Parathyroid adenoma (tissue), 2 donors: Measurements from ENCODE around the gene MSI2.

Source experiments
- H2AFZ ChIP-seq: fragments of 300-600 bp; sonication (generic); one replicate; pipeline ENCODE4 v1.7.0; 2017; ENCODE audit warnings: antibody characterized with exemption, mild to moderate bottlenecking
- H3K27ac ChIP-seq: fragments of 300-600 bp; sonication (generic); one replicate; pipeline ENCODE4 v1.7.0; 2017
- H3K27me3 ChIP-seq: fragments of 300-600 bp; sonication (generic); one replicate; pipeline ENCODE4 v1.7.0; 2017; ENCODE audit warnings: low read length; ENCODE audit not compliant: control insufficient read depth, insufficient read depth
- H3K36me3 ChIP-seq: fragments of 300-600 bp; sonication (generic); one replicate; pipeline ENCODE4 v1.7.0; 2017; ENCODE audit warnings: low read length; ENCODE audit not compliant: control insufficient read depth, insufficient read depth
- H3K4me1 ChIP-seq: fragments of 300-600 bp; sonication (generic); one replicate; pipeline ENCODE4 v1.7.0; 2017; ENCODE audit warnings: control low read depth
- H3K4me2 ChIP-seq: fragments of 300-600 bp; sonication (generic); one replicate; pipeline ENCODE4 v1.7.0; 2017; ENCODE audit warnings: low read length
- H3K4me3 ChIP-seq: fragments of 300-600 bp; sonication (generic); one replicate; pipeline ENCODE4 v1.7.0; 2017; ENCODE audit warnings: low read depth, low read length
- H3K79me2 ChIP-seq: fragments of 300-600 bp; sonication (generic); one replicate; pipeline ENCODE4 v1.7.0; 2017; ENCODE audit warnings: control low read depth
- H3K9ac ChIP-seq: fragments of 300-600 bp; sonication (generic); one replicate; pipeline ENCODE4 v1.7.0; 2017; ENCODE audit warnings: mild to moderate bottlenecking
- H3K9me3 ChIP-seq: fragments of 300-600 bp; sonication (generic); one replicate; pipeline ENCODE4 v1.7.0; 2017; ENCODE audit warnings: low read length; ENCODE audit not compliant: control insufficient read depth
- CTCF ChIP-seq: fragments of 300-600 bp; sonication (generic); IDR thresholded peaks from one replicate; pipeline ENCODE4 v1.7.0; 2017; ENCODE audit warnings: antibody characterized with exemption, mild to moderate bottlenecking
- donor health status: primary hyperparathyroidism.

The MSI2 gene

GRCh38 chr17:57391857-57392471 is 135.6 kb downstream of the MSI2 start:
- Histone ChIP-seq H3K4me3 (no peak overlapping the region), H3K9me3 (no peaks in the 10 kb centered on the region), H3K27me3 (no peaks in the 10 kb centered on the region), H3K27ac (no peak overlapping the region), H2AFZ (no peak overlapping the region), H3K36me3 (no peaks in the 10 kb centered on the region), H3K9ac (no peak overlapping the region), H3K4me2 (no peak overlapping the region), H3K4me1 (peaks cover 27% of the 10 kb centered on the region), H3K79me2 (peaks cover 68% of the 10 kb centered on the region)
- TF ChIP-seq CTCF = no peak

GRCh38 chr17:57393368-57393767 is 137.0 kb downstream of the MSI2 start:
- Histone ChIP-seq H3K9ac (no peak overlapping the region), H3K27ac (no peak overlapping the region), H3K4me3 (no peak overlapping the region), H3K9me3 (no peaks in the 10 kb centered on the region), H3K4me2 (no peak overlapping the region), H3K79me2 (peaks cover 73% of the 10 kb centered on the region), H3K27me3 (no peaks in the 10 kb centered on the region), H3K4me1 (peaks cover 27% of the 10 kb centered on the region), H2AFZ (no peak overlapping the region), H3K36me3 (no peaks in the 10 kb centered on the region)
- no peak for TF ChIP-seq CTCF

GRCh38 chr17:57394375-57394774 is 138.1 kb downstream of the MSI2 start:
- H3K4me3 ChIP-seq = no peak overlapping the region
- H3K9me3 ChIP-seq = no peaks in the 10 kb centered on the region
- peaks cover 78% of the 10 kb centered on the region for H3K79me2 ChIP-seq
- H3K36me3 ChIP-seq = no peaks in the 10 kb centered on the region
- TF ChIP-seq CTCF = no peak
- H2AFZ ChIP-seq = no peak overlapping the region
- no peak overlapping the region for H3K9ac ChIP-seq
- no peaks in the 10 kb centered on the region for H3K27me3 ChIP-seq
- H3K4me2 ChIP-seq = no peak overlapping the region
- H3K27ac ChIP-seq = no peak overlapping the region
- H3K4me1 ChIP-seq = peaks cover 27% of the 10 kb centered on the region

- TF ChIP-seq CTCF = no peak
- Histone ChIP-seq H3K9ac (no peak overlapping the region), H3K4me1 (peaks cover 27% of the 10 kb centered on the region), H2AFZ (no peak overlapping the region), H3K4me3 (no peak overlapping the region), H3K4me2 (no peak overlapping the region), H3K36me3 (no peaks in the 10 kb centered on the region), H3K27ac (no peak overlapping the region), H3K79me2 (peaks cover 76% of the 10 kb centered on the region), H3K27me3 (no peaks in the 10 kb centered on the region), H3K9me3 (no peaks in the 10 kb centered on the region)
Measured at GRCh38 chr17:57395721-57396321, 139.5 kb downstream of the MSI2 start.

- H2AFZ ChIP-seq = no peak overlapping the region
- H3K4me2 ChIP-seq = no peak overlapping the region
- H3K4me1 ChIP-seq = peaks cover 34% of the 10 kb centered on the region
- H3K36me3 ChIP-seq = no peaks in the 10 kb centered on the region
- peaks cover 80% of the 10 kb centered on the region for H3K79me2 ChIP-seq
- H3K4me3 ChIP-seq = no peak overlapping the region
- no peak overlapping the region for H3K27ac ChIP-seq
- no peaks in the 10 kb centered on the region for H3K27me3 ChIP-seq
- TF ChIP-seq CTCF = no peak
- no peaks in the 10 kb centered on the region for H3K9me3 ChIP-seq
- no peak overlapping the region for H3K9ac ChIP-seq
Measured at GRCh38 chr17:57396511-57396921, 140.2 kb downstream of the MSI2 start.
